IMR-90 (cell line): ENCODE measurements around the gene COL5A3. TPM values are rescaled to one million over a fixed set of nuclear protein-coding genes. Genes with fewer than 3 reads are reported as not detected.
A peak's percentile ranks its signal among the peaks of the same experiment; 100 is the strongest.

Experiments
- ATAC-seq: fragments of 200-7000 bp; cut with Tn5 transposase; 2 replicates; pipeline ENCODE4 v1.9.1; 2020; ENCODE audit warnings: low read depth, mild to moderate bottlenecking, moderate library complexity
- BruUV-seq: library from RNA; stranded (reverse); fragments of 400-500 nt; replicated peaks from 2 replicates; lab custom pipeline; 2021; lab: Mats Ljungman, UMichigan
- CTCF ChIA-PET: fragments of 300-600 bp; formaldehyde crosslinking; extraction: SDS; loops from one replicate; lab custom pipeline; 2021; ENCODE audit warnings: antibody characterized with exemption; lab: Yijun Ruan, JAX
- POLR2A ChIA-PET: fragments of 300-600 bp; sonication (Branson Sonifier 250); formaldehyde crosslinking; loops from one replicate; lab custom pipeline; 2022; ENCODE audit warnings: antibody characterized with exemption; ENCODE audit not compliant: unreplicated experiment; lab: Charles Lee
- DNase-seq: peaks from one replicate; pipeline ENCODE4 v3.0.0; 2013
- H2AFZ ChIP-seq: replicated peaks from 2 replicates; pipeline ENCODE3; 2013; ENCODE audit warnings: low read length, mild to moderate bottlenecking; ENCODE audit not compliant: poor library complexity
- H2AK5ac ChIP-seq: 2 replicates; pipeline ENCODE4 v1.6.1; 2013; ENCODE audit warnings: low read depth, low read length, inconsistent platforms
- H2AK9ac ChIP-seq: replicated peaks from 2 replicates; pipeline ENCODE3; 2013; ENCODE audit warnings: mild to moderate bottlenecking, low read depth, low read length, moderate library complexity; ENCODE audit not compliant: poor library complexity
- H2BK120ac ChIP-seq: 2 replicates; pipeline ENCODE4 v1.6.1; 2013; ENCODE audit warnings: low read depth, low read length, inconsistent platforms
- H2BK15ac ChIP-seq: 3 replicates; pipeline ENCODE4 v1.6.1; 2013; ENCODE audit warnings: low read depth, low read length, inconsistent platforms
- H2BK20ac ChIP-seq: 2 replicates; pipeline ENCODE4 v1.6.1; 2013; ENCODE audit warnings: low read depth, mild to moderate bottlenecking, inconsistent platforms, low read length, moderate library complexity
- H2BK5ac ChIP-seq: 2 replicates; pipeline ENCODE4 v1.6.1; 2013; ENCODE audit warnings: mild to moderate bottlenecking, low read depth, low read length, inconsistent platforms; ENCODE audit not compliant: poor library complexity, severe bottlenecking
- H3K14ac ChIP-seq: replicated peaks from 2 replicates; pipeline ENCODE4 v1.6.1; 2013; ENCODE audit warnings: low read depth, low read length, inconsistent platforms
- H3K18ac ChIP-seq: 2 replicates; pipeline ENCODE4 v1.6.1; 2013; ENCODE audit warnings: low read depth, low read length, control low read depth
- H3K23ac ChIP-seq: 2 replicates; pipeline ENCODE4 v1.6.1; 2013; ENCODE audit warnings: low read depth, low read length, inconsistent platforms
- H3K27ac ChIP-seq: 2 replicates; pipeline ENCODE4 v1.5.1; 2013; ENCODE audit warnings: mild to moderate bottlenecking, control low read depth, low read length; ENCODE audit not compliant: insufficient read depth
- H3K27me3 ChIP-seq: 2 replicates; pipeline ENCODE4 v1.6.1; 2013; ENCODE audit warnings: low read length; ENCODE audit not compliant: control insufficient read depth, insufficient read depth
- H3K36me3 ChIP-seq: 2 replicates; pipeline ENCODE4 v1.6.1; 2013; ENCODE audit warnings: low read length, mixed read lengths; ENCODE audit not compliant: control insufficient read depth, insufficient read depth
- H3K4ac ChIP-seq: 2 replicates; pipeline ENCODE4 v1.6.1; 2013; ENCODE audit warnings: low read depth, low read length, inconsistent platforms
- H3K4me1 ChIP-seq: 2 replicates; pipeline ENCODE4 v1.6.1; 2013; ENCODE audit warnings: low read length, mixed read lengths; ENCODE audit not compliant: control insufficient read depth, insufficient read depth
- H3K4me2 ChIP-seq: 2 replicates; pipeline ENCODE4 v1.6.1; 2013; ENCODE audit warnings: low read depth, mild to moderate bottlenecking, control low read depth, low read length, moderate library complexity
- H3K4me3 ChIP-seq: 2 replicates; pipeline ENCODE4 v1.5.1; 2013; ENCODE audit warnings: low read depth, mild to moderate bottlenecking, control low read depth, low read length, moderate library complexity; ENCODE audit not compliant: insufficient read depth
- H3K56ac ChIP-seq: 2 replicates; pipeline ENCODE4 v1.6.1; 2013; ENCODE audit warnings: low read length, inconsistent platforms; ENCODE audit not compliant: insufficient read depth; ENCODE audit errors: extremely low read depth
- H3K79me1 ChIP-seq, 2 experiments: 2 replicates each; pipeline ENCODE4 v1.6.1; 2013; ENCODE audit warnings: low read length in 2 of 2, inconsistent platforms in 1 of 2, low read depth in 1 of 2
- H3K9ac ChIP-seq: 2 replicates; pipeline ENCODE4 v1.6.1; 2013; ENCODE audit warnings: low read depth, low read length, control low read depth
- H3K9me1 ChIP-seq: 2 replicates; pipeline ENCODE4 v1.6.1; 2013; ENCODE audit warnings: low read length, inconsistent platforms; ENCODE audit not compliant: insufficient read depth
- H3K9me3 ChIP-seq: 2 replicates; pipeline ENCODE4 v1.6.1; 2013; ENCODE audit warnings: low read length; ENCODE audit not compliant: control insufficient read depth, insufficient read depth
- H4K20me1 ChIP-seq: 2 replicates; pipeline ENCODE4 v1.6.1; 2013; ENCODE audit warnings: low read length, inconsistent platforms; ENCODE audit not compliant: insufficient read depth
- H4K5ac ChIP-seq: 2 replicates; pipeline ENCODE4 v1.6.1; 2013; ENCODE audit warnings: mild to moderate bottlenecking, low read depth, low read length, control low read depth
- H4K8ac ChIP-seq, 2 experiments: 2 replicates each; pipeline ENCODE4 v1.6.1; 2013; ENCODE audit warnings: low read depth in 2 of 2, low read length in 2 of 2, control low read depth in 1 of 2, inconsistent platforms in 1 of 2
- H4K91ac ChIP-seq: 2 replicates; pipeline ENCODE4 v1.6.1; 2013; ENCODE audit warnings: low read depth, low read length, inconsistent platforms; ENCODE audit not compliant: insufficient read depth
- BHLHE40 ChIP-seq: fragments of 150-350 bp; IDR thresholded peaks from 2 replicates; pipeline ENCODE4 v1.6.1; 2016; ENCODE audit warnings: mild to moderate bottlenecking, low read depth, low read length
- MXI1 ChIP-seq: IDR thresholded peaks from 2 replicates; pipeline ENCODE4 v1.6.1; 2012; ENCODE audit warnings: low read depth, mild to moderate bottlenecking, low read length, moderate library complexity, borderline replicate concordance
- NFE2L2 ChIP-seq: fragments of 150-350 bp; IDR thresholded peaks from 2 replicates; pipeline ENCODE4 v1.6.1; 2016; ENCODE audit warnings: low read depth, mild to moderate bottlenecking, low read length
- POLR2A ChIP-seq: IDR thresholded peaks from 2 replicates; pipeline ENCODE4 v1.6.1; 2012; ENCODE audit warnings: mild to moderate bottlenecking, low read depth, low read length
- WGBS, 2 experiments: methylation state at CpG; one replicate each; pipeline versions ENCODE4 v1.1.5 to v1.1.7; 2013; ENCODE audit warnings: missing lambda C conversion rate in 2 of 2; ENCODE audit not compliant: insufficient read length in 1 of 2; ENCODE audit errors: extremely low coverage in 2 of 2; 5-methylcytosine and 5-hydroxymethylcytosine counted together
- dilution Hi-C: fragments of 300-500 bp; cut with HindIII; formaldehyde crosslinking; loops from one replicate; pipeline ENCODE4 v1.14.3; 2018; ENCODE audit warnings: low sequenced_read_pairs; ENCODE audit not compliant: unreplicated experiment
- in situ Hi-C: fragments of 300-500 bp; cut with MboI; formaldehyde crosslinking; loops from 3 replicates; pipeline ENCODE4 v1.14.3; 2019; ENCODE audit warnings: low sequenced_read_pairs, inconsistent platforms, mixed read lengths
- intact Hi-C: fragments of 100-400 bp; cut with micrococcal nuclease; formaldehyde crosslinking; loops from 2 replicates; pipeline ENCODE4 v1.10.0; 2022
- polyA plus RNA-seq, 3 experiments: library from polyadenylated mRNA; depleted of rRNA; stranded (reverse); fragments of >200 nt; gene quantifications; 2 replicates each; pipeline ENCODE4 v1.2.3, GENCODE V29; 2012; ENCODE audit warnings: low replicate concordance in 1 of 3
- total RNA-seq: library from RNA; depleted of rRNA; stranded (reverse); fragments of >200 nt; gene quantifications from 2 replicates; pipeline ENCODE4 v1.2.3, GENCODE V29; 2012

COL5A3 gene
- total and polyA plus RNA-seq, 2 of the 4 experiments (the other 2 are of a cell fraction): 0.54 to 1.5 TPM

- TF ChIP-seq MXI1: no peak
- no peak for TF ChIP-seq POLR2A
Measured at GRCh38 chr19:9936326-9937000, 73.8 kb downstream of the COL5A3 start, which contains the start of gene OLFM2 (continued).

GRCh38 chr19:9935506-9936325, 74.6 kb downstream of the COL5A3 start:
- intact Hi-C loops (no loop called here), in situ Hi-C loops (loop anchor here (5.0 kb wide), 2 partner anchors 67 to 92 kb away; no protein-coding TSS in a partner anchor), dilution Hi-C loops (no loop called here)
- Histone ChIP-seq H3K4me1 (peaks cover 6% of the 10 kb centered on the region; the same call in 1 of the 2 replicates), H4K91ac (no peak overlapping the region), H4K20me1 (peaks cover 2% of the 10 kb centered on the region), H3K23ac (peak overlapping the region; percentile 74), H3K18ac (no peak overlapping the region; the same call in 1 of the 2 replicates), H2BK5ac (no peak overlapping the region), H3K9me1 (peaks cover 5% of the 10 kb centered on the region), H4K5ac (no peak overlapping the region), H2AFZ (peak overlapping the region; percentile 48), H3K4me2 (peak overlapping the region; percentile 81), H2AK5ac (peak overlapping the region; percentile 41; the same call in 1 of the 2 replicates), H3K9me3 (no peaks in the 10 kb centered on the region), H3K56ac (no peak overlapping the region), H4K8ac (no peak overlapping the region), H3K36me3 (no peaks in the 10 kb centered on the region), H3K9ac (peak overlapping the region; percentile 49; the same call in 1 of the 2 replicates), H2AK9ac (peak overlapping the region; percentile 15), H2BK20ac (0 out of 2 replicates have a peak overlapping the region, but pooled peaks have one; percentile 29), H2BK15ac (peak overlapping the region; percentile 29; the same call in 2 of the 3 replicates), H3K4ac (peak overlapping the region; percentile 36), H3K14ac (no peak overlapping the region), H3K27ac (no peak overlapping the region), H2BK120ac (peak overlapping the region; percentile 53; the same call in 1 of the 2 replicates), H3K79me1 (peaks cover 0 to 2% of the 10 kb centered on the region in 2 experiments; a peak in 1 of 4 replicates), H3K27me3 (peaks cover 22% of the 10 kb centered on the region), H3K4me3 (peak overlapping the region; percentile 42)
- no TSS peak for BruUV-seq
- no peak for ATAC-seq
- DNase-seq: no peak
- TF ChIP-seq NFE2L2 (no peak), BHLHE40 (peak; percentile 59)
- 3% methylated on average over 18 of the region's 44 CpGs; no CpG with 5 or more reads in 1 of the 2 experiments for WGBS, 2 experiments
- ChIA-PET POLR2A (interaction anchor here (0.5 kb wide), 1 partner anchor 92 kb away, joined by 3 read pairs; no protein-coding TSS in a partner anchor), CTCF (interaction anchor here (0.5 to 1.2 kb wide), 2 partner anchors 12 to 92 kb away, joined by 3 to 7 read pairs; no protein-coding TSS in a partner anchor)
